Activated CD8-positive, alpha-beta T cell treated with anti-CD3 and anti-CD28 coated beads for 36 hours (primary cell): ENCODE results near the gene ZNF750. TPM values are rescaled to one million over a fixed set of nuclear protein-coding genes. Genes with fewer than 3 reads are reported as not detected.

Experiments used
- ATAC-seq: fragments of 200-7000 bp; cut with Tn5 transposase; one replicate; pipeline ENCODE4 v1.10.0; 2021; ENCODE audit warnings: mild to moderate bottlenecking, moderate library complexity
- CTCF ChIA-PET: fragments of 350-600 bp; sonication (Branson Sonifier 250); formaldehyde crosslinking; loops from one replicate; lab custom pipeline; 2021; ENCODE audit warnings: antibody characterized with exemption; lab: Charles Lee
- POLR2A ChIA-PET: fragments of 350-600 bp; sonication (Branson Sonifier 250); formaldehyde crosslinking; loops from one replicate; lab custom pipeline; 2021; ENCODE audit warnings: antibody characterized with exemption; lab: Charles Lee
- DNase-seq: peaks from one replicate; pipeline ENCODE4 v3.0.0-alpha.2; 2020
- H3K27ac Mint-ChIP-seq: one replicate; pipeline ENCODE4 v1.8.0; 2021; ENCODE audit warnings: mild to moderate bottlenecking, mixed read lengths
- H3K27me3 Mint-ChIP-seq: one replicate; pipeline ENCODE4 v1.8.0; 2021; ENCODE audit warnings: mixed read lengths
- H3K36me3 Mint-ChIP-seq: one replicate; pipeline ENCODE4 v1.8.0; 2021; ENCODE audit warnings: low read depth, mixed read lengths
- H3K4me1 Mint-ChIP-seq: one replicate; pipeline ENCODE4 v1.8.0; 2021; ENCODE audit warnings: low read depth, mixed read lengths
- H3K4me3 Mint-ChIP-seq: one replicate; pipeline ENCODE4 v1.8.0; 2021; ENCODE audit warnings: mild to moderate bottlenecking, moderate library complexity, mixed read lengths
- H3K9me3 Mint-ChIP-seq: one replicate; pipeline ENCODE4 v1.8.0; 2021; ENCODE audit warnings: mixed read lengths
- intact Hi-C: fragments of 100-400 bp; cut with micrococcal nuclease; formaldehyde crosslinking; loops from one replicate; pipeline ENCODE4 v1.10.0; 2022
- total RNA-seq, 2 experiments: library from RNA; stranded (reverse); gene quantifications; one replicate each; pipeline ENCODE4 v1.2.3, GENCODE V29; 2021
- TF ChIP-seq, protein P1 (sequence below): fragments of 200-600 bp; IDR thresholded peaks from one replicate; pipeline ENCODE4 v1.8.0; 2022; ENCODE audit warnings: antibody characterized with exemption, mild to moderate bottlenecking

Gene ZNF750
- total RNA-seq, 2 experiments from 2014 or later, result not detected

DNA sequence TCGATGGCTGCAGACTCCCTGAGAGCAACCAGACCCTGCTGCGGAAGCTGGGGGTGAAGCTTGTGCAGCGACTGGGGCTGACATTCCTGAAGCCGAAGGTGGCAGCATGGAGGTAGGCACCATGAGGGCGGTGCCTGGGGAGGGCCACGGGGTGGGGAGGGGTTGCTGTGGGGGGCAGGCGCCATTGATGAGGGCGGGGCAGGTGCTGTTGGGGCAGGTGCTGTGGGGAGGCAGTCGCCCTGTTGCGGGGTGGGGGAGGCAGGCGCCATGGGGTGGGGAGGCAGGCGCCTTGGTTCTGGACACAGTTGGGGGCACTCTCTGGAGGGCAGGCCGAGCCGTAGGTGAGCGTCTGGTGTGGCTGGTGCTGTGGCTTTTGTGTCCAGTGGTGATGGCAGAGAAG, 38.9 kb downstream of the ZNF750 start:
- peaks cover 26% of the 10 kb centered on the region for H3K36me3 Mint-ChIP-seq
- TF ChIP-seq, protein P1, sequence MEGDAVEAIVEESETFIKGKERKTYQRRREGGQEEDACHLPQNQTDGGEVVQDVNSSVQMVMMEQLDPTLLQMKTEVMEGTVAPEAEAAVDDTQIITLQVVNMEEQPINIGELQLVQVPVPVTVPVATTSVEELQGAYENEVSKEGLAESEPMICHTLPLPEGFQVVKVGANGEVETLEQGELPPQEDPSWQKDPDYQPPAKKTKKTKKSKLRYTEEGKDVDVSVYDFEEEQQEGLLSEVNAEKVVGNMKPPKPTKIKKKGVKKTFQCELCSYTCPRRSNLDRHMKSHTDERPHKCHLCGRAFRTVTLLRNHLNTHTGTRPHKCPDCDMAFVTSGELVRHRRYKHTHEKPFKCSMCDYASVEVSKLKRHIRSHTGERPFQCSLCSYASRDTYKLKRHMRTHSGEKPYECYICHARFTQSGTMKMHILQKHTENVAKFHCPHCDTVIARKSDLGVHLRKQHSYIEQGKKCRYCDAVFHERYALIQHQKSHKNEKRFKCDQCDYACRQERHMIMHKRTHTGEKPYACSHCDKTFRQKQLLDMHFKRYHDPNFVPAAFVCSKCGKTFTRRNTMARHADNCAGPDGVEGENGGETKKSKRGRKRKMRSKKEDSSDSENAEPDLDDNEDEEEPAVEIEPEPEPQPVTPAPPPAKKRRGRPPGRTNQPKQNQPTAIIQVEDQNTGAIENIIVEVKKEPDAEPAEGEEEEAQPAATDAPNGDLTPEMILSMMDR, result no peak
- no peak for ATAC-seq
- DNase-seq, result no peak
- no peaks in the 10 kb centered on the region for H3K27me3 Mint-ChIP-seq
- H3K27ac Mint-ChIP-seq, result no peak overlapping the region
- H3K4me3 Mint-ChIP-seq, result no peak overlapping the region
- H3K4me1 Mint-ChIP-seq, result peaks cover 7% of the 10 kb centered on the region
- peaks cover 4% of the 10 kb centered on the region for H3K9me3 Mint-ChIP-seq
- intact Hi-C loops, result no loop called here
- CTCF ChIA-PET, result no interaction called here
- POLR2A ChIA-PET, result no interaction called here

DNA sequence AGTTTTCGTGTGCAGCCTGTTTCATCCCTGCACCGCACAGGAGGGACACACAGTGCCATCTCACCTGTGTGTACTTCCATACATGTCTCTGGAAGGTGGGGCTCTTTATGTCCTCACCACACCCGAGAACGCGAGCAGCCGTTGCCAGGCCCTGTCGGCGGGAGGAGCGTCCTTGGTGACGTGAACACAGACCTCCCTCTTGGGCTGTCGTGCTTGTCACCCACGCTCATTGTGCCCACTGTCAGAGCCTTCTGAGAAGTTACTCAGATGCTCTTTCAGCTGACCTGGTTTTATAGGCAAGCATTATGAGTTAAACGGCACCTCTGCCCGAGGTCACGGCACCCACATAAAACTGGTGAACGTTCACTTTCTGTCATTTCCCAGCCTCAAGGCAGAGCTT, 40.2 kb downstream of the ZNF750 start:
- ATAC-seq (no peak), DNase-seq (no peak)
- intact Hi-C loops, result no loop called here
- TF ChIP-seq, protein P1, result no peak
- Mint-ChIP-seq H3K36me3 (peaks cover 26% of the 10 kb centered on the region), H3K9me3 (peaks cover 4% of the 10 kb centered on the region), H3K4me3 (no peak overlapping the region), H3K27ac (no peak overlapping the region), H3K4me1 (peaks cover 7% of the 10 kb centered on the region), H3K27me3 (no peaks in the 10 kb centered on the region)
- CTCF ChIA-PET, result no interaction called here
- POLR2A ChIA-PET, result no interaction called here

DNA sequence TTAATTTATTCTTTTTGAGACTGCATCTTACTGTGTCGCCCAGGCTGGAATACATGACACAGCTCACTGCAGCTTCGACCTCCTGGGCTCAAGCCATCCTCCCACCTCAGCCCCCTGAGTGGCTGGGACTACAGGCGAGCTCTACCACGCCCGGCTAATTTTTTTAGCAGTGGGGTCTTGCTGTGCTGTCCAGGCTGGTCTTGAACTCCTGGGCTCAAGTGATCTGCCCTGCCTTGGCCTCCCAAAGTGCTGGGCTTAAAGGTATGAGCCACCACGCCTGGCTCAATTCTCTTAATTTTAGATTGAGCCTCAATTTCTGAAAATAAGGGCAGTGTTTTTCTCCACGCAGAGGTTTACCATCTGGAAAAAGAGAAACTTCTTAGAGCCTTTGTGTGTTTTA, 41.1 kb downstream of the ZNF750 start:
- intact Hi-C loops, result no loop called here

DNA sequence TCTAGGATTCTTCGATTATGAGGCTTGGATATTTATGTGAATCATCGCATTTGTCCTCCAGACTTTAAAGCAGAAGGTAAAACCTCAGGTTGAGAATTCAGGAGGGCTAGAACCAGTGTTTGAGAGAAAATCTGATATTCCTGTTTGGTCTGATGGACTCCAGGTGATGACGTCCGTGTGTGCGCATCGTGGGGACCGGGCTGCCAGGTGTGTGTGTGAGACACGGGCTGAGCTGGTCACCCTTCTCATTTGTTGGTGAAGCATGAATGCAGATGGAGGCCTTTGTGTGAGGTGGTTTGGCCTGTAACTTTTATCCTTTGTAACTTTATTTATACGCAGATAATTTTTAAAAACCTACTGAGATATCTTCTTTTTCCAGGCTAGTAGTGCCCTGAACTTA, 42.8 kb downstream of the ZNF750 start:
- ChIA-PET POLR2A (no interaction called here), CTCF (interaction anchor here (1.0 kb wide), 1 partner anchor 402 kb away, joined by 3 read pairs; no protein-coding TSS in a partner anchor)
- H3K36me3 Mint-ChIP-seq, result peaks cover 22% of the 10 kb centered on the region
- peaks cover 4% of the 10 kb centered on the region for H3K4me1 Mint-ChIP-seq
- no peak for ATAC-seq
- intact Hi-C loops, result no loop called here
- no peak overlapping the region for H3K4me3 Mint-ChIP-seq
- no peak for DNase-seq
- TF ChIP-seq, protein P1, result no peak
- no peak overlapping the region for H3K27ac Mint-ChIP-seq
- peaks cover 4% of the 10 kb centered on the region for H3K9me3 Mint-ChIP-seq
- H3K27me3 Mint-ChIP-seq, result no peaks in the 10 kb centered on the region

More for the DNA sequence above, 41.1 kb downstream of the ZNF750 start:
- Mint-ChIP-seq H3K36me3 (peaks cover 26% of the 10 kb centered on the region), H3K27ac (no peak overlapping the region), H3K9me3 (peaks cover 4% of the 10 kb centered on the region), H3K27me3 (no peaks in the 10 kb centered on the region), H3K4me1 (peaks cover 7% of the 10 kb centered on the region), H3K4me3 (no peak overlapping the region)
- ATAC-seq, result no peak
- no peak for DNase-seq
- TF ChIP-seq, protein P1, result no peak
- ChIA-PET CTCF (no interaction called here), POLR2A (no interaction called here)

DNA sequence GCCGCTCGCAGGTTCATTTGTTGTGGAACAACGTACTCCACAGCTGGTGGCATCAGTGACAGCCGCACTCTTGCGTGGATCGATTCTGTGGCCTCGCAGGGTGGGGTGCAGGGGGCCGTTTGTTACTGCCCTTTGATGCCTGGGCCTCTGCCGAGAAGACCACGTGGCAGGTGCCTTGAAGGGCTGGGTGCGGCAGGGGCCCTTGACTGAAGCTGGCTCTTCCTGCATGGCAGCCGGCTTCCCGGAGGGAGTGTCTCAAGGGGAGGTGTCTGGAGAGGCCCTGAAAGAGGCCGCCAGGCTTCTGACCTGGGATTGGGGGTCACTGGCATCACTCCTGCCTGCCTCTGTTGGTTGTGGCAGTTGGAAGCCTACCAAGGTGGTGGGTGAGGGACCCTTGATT, 44.2 kb downstream of the ZNF750 start:
- Mint-ChIP-seq H3K9me3 (no peaks in the 10 kb centered on the region), H3K4me3 (no peak overlapping the region), H3K4me1 (no peaks in the 10 kb centered on the region), H3K27ac (no peak overlapping the region), H3K36me3 (peaks cover 14% of the 10 kb centered on the region), H3K27me3 (no peaks in the 10 kb centered on the region)
- POLR2A ChIA-PET, result no interaction called here
- intact Hi-C loops, result no loop called here
- DNase-seq, result no peak
- CTCF ChIA-PET, result interaction anchor here (1.0 kb wide), 1 partner anchor 25 kb away, joined by 3 read pairs; no protein-coding TSS in a partner anchor
- ATAC-seq, result no peak
- TF ChIP-seq, protein P1, result no peak
